NCI-H2107 treated with DMSO at 0.1 percent for 48 hours (cell line): ENCODE data around the gene CFAP46.
"Not testable (repeated sequence)": the region's sequence is repeated elsewhere in the genome, so short reads cannot be mapped to it uniquely, and the experiment has no call there.

ENCODE experiments used
- DNase-seq: peaks from one replicate; lab custom pipeline; 2025; ENCODE audit not compliant: unreplicated experiment; lab: John Stamatoyannopoulos, UW

CFAP46 gene

GRCh38 chr10:132929480-132929879, 12.9 kb downstream of the CFAP46 start:
- no peak for DNase-seq

- DNase-seq, result no peak
These were observed 14.1 kb downstream of the CFAP46 start for GRCh38 chr10:132928261-132928660.

GRCh38 chr10:132927824-132928223, 14.5 kb downstream of the CFAP46 start:
- DNase-seq, result no peak

GRCh38 chr10:132926777-132927650, 15.4 kb downstream of the CFAP46 start:
- DNase-seq, result no peak

GRCh38 chr10:132926070-132926469, 16.3 kb downstream of the CFAP46 start:
- DNase-seq, result no peak

GRCh38 chr10:132925614-132926013, 16.8 kb downstream of the CFAP46 start:
- no peak for DNase-seq

GRCh38 chr10:132925071-132925561, 17.3 kb downstream of the CFAP46 start:
- no peak for DNase-seq

- DNase-seq, result no peak
These were observed 18.1 kb downstream of the CFAP46 start for GRCh38 chr10:132924046-132924952.

- not testable (repeated sequence) for DNase-seq
These were observed 19.0 kb downstream of the CFAP46 start for GRCh38 chr10:132923384-132923783.

GRCh38 chr10:132922872-132923271, 19.5 kb downstream of the CFAP46 start:
- DNase-seq, result no peak

- no peak for DNase-seq
These were observed 20.3 kb downstream of the CFAP46 start for GRCh38 chr10:132921818-132922807.

- DNase-seq, result no peak
These were observed 21.3 kb downstream of the CFAP46 start for GRCh38 chr10:132921086-132921485.

GRCh38 chr10:132920101-132920925, 22.1 kb downstream of the CFAP46 start:
- no peak for DNase-seq

- DNase-seq, result no peak
These were observed 22.8 kb downstream of the CFAP46 start for GRCh38 chr10:132919374-132920100.

- DNase-seq, result no peak
These were observed 23.6 kb downstream of the CFAP46 start for GRCh38 chr10:132918617-132919373.

GRCh38 chr10:132918264-132918616, 24.1 kb downstream of the CFAP46 start:
- DNase-seq, result no peak

GRCh38 chr10:132916956-132917666, 25.3 kb downstream of the CFAP46 start:
- no peak for DNase-seq

- DNase-seq, result no peak
These were observed 25.9 kb downstream of the CFAP46 start for GRCh38 chr10:132916421-132916841.
